Hepatocyte (in vitro differentiated cells): ENCODE data around the gene BATF2. TPM values are rescaled to one million over a fixed set of nuclear protein-coding genes. Genes with fewer than 3 reads are reported as not detected.
"Not testable (repeated sequence)": the region's sequence is repeated elsewhere in the genome, so short reads cannot be mapped to it uniquely, and the experiment has no call there.

ENCODE experiments used
- DNase-seq: peaks from one replicate; pipeline ENCODE4 v3.0.0-alpha.2; 2016; ENCODE audit warnings: low spot score
- H2AFZ ChIP-seq: fragments of 200-600 bp; sonication (generic); 2 replicates; pipeline ENCODE4 v1.6.0; 2016; ENCODE audit warnings: antibody characterized with exemption, mild to moderate bottlenecking
- H3K27ac ChIP-seq: fragments of 200-600 bp; sonication (generic); 2 replicates; pipeline ENCODE4 v1.5.1; 2016; ENCODE audit warnings: mild to moderate bottlenecking
- H3K27me3 ChIP-seq: fragments of 200-600 bp; sonication (generic); 2 replicates; pipeline ENCODE4 v1.6.1; 2016
- H3K36me3 ChIP-seq: fragments of 200-600 bp; sonication (generic); replicated peaks from 2 replicates; pipeline ENCODE4 v1.5.1; 2016; ENCODE audit warnings: low read depth; ENCODE audit not compliant: insufficient read depth
- H3K4me1 ChIP-seq: fragments of 200-600 bp; sonication (generic); 2 replicates; pipeline ENCODE4 v1.5.1; 2016; ENCODE audit warnings: mild to moderate bottlenecking, moderate library complexity; ENCODE audit not compliant: insufficient read depth
- H3K4me2 ChIP-seq: fragments of 200-600 bp; sonication (generic); 2 replicates; pipeline ENCODE4 v1.6.0; 2016
- H3K4me3 ChIP-seq: fragments of 200-600 bp; sonication (generic); 2 replicates; pipeline ENCODE4 v1.5.1; 2016; ENCODE audit warnings: mild to moderate bottlenecking
- H3K79me2 ChIP-seq: fragments of 200-600 bp; sonication (generic); 2 replicates; pipeline ENCODE4 v1.6.0; 2017; ENCODE audit warnings: mild to moderate bottlenecking
- H3K9me2 ChIP-seq: fragments of 200-600 bp; sonication (generic); replicated peaks from 2 replicates; pipeline ENCODE4 v1.6.0; 2017; ENCODE audit warnings: mild to moderate bottlenecking; ENCODE audit not compliant: insufficient read depth
- H3K9me3 ChIP-seq: fragments of 200-600 bp; sonication (generic); 2 replicates; pipeline ENCODE4 v1.5.1; 2016; ENCODE audit warnings: low read depth, mild to moderate bottlenecking
- H4K20me1 ChIP-seq: fragments of 200-600 bp; sonication (generic); 2 replicates; pipeline ENCODE4 v1.6.0; 2016; ENCODE audit warnings: mild to moderate bottlenecking; ENCODE audit not compliant: insufficient read depth, poor library complexity, severe bottlenecking
- EZH2 ChIP-seq: fragments of 200-600 bp; sonication (generic); IDR thresholded peaks from 2 replicates; pipeline ENCODE4 v1.6.1; 2016; ENCODE audit warnings: antibody characterized with exemption, mild to moderate bottlenecking, borderline replicate concordance
- EZH2phosphoT487 ChIP-seq: fragments of 200-600 bp; sonication (generic); IDR thresholded peaks from one replicate; pipeline ENCODE4 v1.6.1; 2018; ENCODE audit warnings: antibody characterized with exemption, mild to moderate bottlenecking, low read depth, moderate library complexity; ENCODE audit not compliant: unreplicated experiment, severe bottlenecking
- WGBS: methylation state at CpG from one replicate; pipeline ENCODE4 v1.1.6; 2016; ENCODE audit warnings: low lambda C conversion rate; ENCODE audit errors: missing lambda C conversion rate; 5-methylcytosine and 5-hydroxymethylcytosine counted together
- polyA plus RNA-seq: library from polyadenylated mRNA; unstranded; fragments of >200 nt; fragmentation: Nextera tagmentation; extraction: Ambion mirVana; gene quantifications from 2 replicates; pipeline ENCODE4 v1.2.1, GENCODE V29; 2016
- total RNA-seq: library from RNA; depleted of rRNA; stranded (reverse); fragments of >200 nt; gene quantifications from 2 replicates; pipeline ENCODE4 v1.2.3, GENCODE V29; 2014
- TF ChIP-seq, protein P1 (sequence below): fragments of 200-600 bp; sonication (generic); IDR thresholded peaks from 2 replicates; pipeline ENCODE4 v1.5.1; 2016; ENCODE audit warnings: antibody characterized with exemption, mild to moderate bottlenecking; ENCODE audit not compliant: poor library complexity

Gene BATF2
- total and polyA plus RNA-seq, 2 experiments from 2014 or later: 1.9 to 2.6 TPM

DNA sequence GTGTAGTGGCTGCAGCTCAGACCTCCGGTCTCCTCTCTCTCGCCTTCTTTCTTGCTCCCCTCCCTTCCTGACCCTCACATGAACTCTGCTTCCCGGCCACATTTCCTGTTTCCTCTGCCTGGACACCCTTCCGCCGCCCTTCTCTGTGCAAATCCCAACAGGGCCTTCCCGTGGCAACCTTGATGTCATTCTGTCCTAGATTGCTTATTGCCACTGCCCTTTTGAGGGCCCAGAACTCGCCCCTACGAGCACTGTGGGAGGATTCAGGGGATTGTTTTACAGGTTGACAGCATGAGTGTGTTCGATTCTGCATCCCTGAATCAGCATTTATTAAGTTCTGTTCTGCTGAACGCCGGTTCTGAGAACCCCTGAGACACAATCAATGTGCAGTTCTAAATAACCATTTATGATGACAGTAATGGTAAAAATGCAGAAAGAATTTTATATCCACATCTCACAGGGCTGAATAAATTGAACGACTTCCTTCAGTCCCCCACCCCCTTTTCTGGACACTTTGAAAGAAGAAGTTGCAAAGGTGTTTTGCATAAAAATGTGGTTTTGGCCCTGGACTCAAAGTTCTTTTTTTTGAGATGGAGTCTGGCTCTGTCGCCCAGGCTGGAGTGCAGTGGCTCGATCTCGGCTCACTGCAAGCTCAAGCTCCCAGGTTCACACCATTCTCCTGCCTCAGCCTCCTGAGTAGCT lies 6.4 kb downstream of the BATF2 start:
- Histone ChIP-seq H3K79me2 (no peaks in the 10 kb centered on the region), H2AFZ (no peak overlapping the region), H4K20me1 (no peaks in the 10 kb centered on the region), H3K27ac (no peak overlapping the region), H3K4me1 (no peaks in the 10 kb centered on the region), H3K36me3 (no peaks in the 10 kb centered on the region), H3K9me2 (no peaks in the 10 kb centered on the region), H3K27me3 (no peaks in the 10 kb centered on the region), H3K9me3 (no peaks in the 10 kb centered on the region), H3K4me2 (no peak overlapping the region), H3K4me3 (no peak overlapping the region)
- DNase-seq: no peak
- 65% methylated on average over 15 of the region's 15 CpGs for WGBS
- TF ChIP-seq EZH2phosphoT487 (no peak), EZH2 (no peak)
- TF ChIP-seq, protein P1, sequence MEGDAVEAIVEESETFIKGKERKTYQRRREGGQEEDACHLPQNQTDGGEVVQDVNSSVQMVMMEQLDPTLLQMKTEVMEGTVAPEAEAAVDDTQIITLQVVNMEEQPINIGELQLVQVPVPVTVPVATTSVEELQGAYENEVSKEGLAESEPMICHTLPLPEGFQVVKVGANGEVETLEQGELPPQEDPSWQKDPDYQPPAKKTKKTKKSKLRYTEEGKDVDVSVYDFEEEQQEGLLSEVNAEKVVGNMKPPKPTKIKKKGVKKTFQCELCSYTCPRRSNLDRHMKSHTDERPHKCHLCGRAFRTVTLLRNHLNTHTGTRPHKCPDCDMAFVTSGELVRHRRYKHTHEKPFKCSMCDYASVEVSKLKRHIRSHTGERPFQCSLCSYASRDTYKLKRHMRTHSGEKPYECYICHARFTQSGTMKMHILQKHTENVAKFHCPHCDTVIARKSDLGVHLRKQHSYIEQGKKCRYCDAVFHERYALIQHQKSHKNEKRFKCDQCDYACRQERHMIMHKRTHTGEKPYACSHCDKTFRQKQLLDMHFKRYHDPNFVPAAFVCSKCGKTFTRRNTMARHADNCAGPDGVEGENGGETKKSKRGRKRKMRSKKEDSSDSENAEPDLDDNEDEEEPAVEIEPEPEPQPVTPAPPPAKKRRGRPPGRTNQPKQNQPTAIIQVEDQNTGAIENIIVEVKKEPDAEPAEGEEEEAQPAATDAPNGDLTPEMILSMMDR: no peak

DNA sequence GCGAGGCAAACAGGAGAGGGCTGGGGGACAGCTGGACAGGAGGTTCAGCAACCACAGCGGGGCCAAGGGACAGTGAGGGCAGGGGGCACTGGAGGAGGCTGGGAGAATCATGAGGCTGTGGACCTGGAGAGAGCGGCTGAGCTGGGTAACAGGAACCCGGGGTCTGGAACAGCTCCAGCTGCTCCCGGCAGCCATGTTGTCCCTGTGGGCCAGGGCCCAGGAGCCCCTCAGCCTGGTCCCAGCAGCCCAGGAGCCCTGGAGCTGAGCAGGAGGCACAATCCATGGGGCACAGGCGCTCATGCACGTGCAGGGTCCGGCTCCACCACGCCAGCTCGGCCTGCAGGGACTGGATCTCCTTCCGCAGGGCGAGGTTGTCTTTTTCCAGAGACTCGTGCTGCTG lies 7.4 kb downstream of the BATF2 start:
- Histone ChIP-seq H3K9me2 (no peaks in the 10 kb centered on the region), H3K4me3 (no peak overlapping the region), H3K4me1 (no peaks in the 10 kb centered on the region), H3K27ac (no peak overlapping the region), H3K4me2 (no peak overlapping the region), H3K27me3 (no peaks in the 10 kb centered on the region), H4K20me1 (no peaks in the 10 kb centered on the region), H3K79me2 (no peaks in the 10 kb centered on the region), H2AFZ (no peak overlapping the region), H3K36me3 (no peaks in the 10 kb centered on the region), H3K9me3 (no peaks in the 10 kb centered on the region)
- 91% methylated on average over 12 of the region's 13 CpGs for WGBS
- TF ChIP-seq EZH2phosphoT487 (no peak), EZH2 (no peak)
- TF ChIP-seq, protein P1: no peak
- DNase-seq: no peak

DNA sequence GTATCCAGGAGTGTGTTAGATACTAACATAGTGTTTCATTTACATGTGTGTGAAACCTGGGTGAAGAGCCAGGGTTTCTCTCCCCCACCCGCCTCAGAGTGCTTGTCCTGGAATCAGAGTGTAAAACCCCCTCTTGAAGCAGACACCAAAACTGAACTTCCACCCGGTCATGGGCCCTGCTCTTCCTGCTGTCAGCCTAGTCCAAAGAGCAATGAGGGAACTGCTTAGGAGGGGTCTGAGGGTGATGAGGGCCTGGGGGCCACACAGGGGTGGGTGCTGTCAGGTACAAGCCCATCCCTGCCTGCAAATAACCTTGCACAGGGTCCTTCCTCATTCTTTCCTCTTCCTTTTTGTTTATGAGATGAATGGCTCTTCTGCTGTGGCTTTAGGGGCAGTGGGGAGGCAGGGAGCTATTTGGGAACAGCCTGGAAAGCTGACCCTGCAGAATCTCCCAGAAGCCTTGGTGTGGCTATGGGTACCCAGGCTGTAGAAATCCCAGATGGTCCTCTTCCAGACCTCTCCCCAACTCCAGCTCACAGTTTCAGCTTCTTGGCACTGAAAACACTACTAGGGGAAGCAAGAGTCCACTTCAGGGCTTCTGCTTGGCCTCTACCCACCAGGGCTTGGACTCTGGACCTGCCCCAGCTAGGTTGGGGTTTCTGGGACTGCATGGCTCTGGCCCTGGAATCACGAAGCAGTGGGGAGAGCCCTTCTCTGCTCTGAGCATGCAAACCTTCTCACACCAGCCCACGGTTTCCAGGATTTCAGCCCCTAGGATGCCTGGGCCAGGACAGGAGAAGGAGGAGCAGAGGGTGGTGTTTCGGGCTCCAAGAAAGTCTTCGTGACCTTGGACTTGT lies 8.5 kb downstream of the BATF2 start:
- H3K79me2 ChIP-seq: no peaks in the 10 kb centered on the region
- no peak overlapping the region for H2AFZ ChIP-seq
- no peak for DNase-seq
- no peaks in the 10 kb centered on the region for H3K36me3 ChIP-seq
- H3K4me2 ChIP-seq: no peak overlapping the region
- no peak for TF ChIP-seq EZH2phosphoT487
- TF ChIP-seq, protein P1: no peak
- TF ChIP-seq EZH2: no peak
- H3K4me3 ChIP-seq: no peak overlapping the region
- no peak overlapping the region for H3K27ac ChIP-seq
- no peaks in the 10 kb centered on the region for H3K4me1 ChIP-seq
- H3K9me3 ChIP-seq: no peaks in the 10 kb centered on the region
- 78% methylated on average over 6 of the region's 6 CpGs for WGBS
- no peaks in the 10 kb centered on the region for H4K20me1 ChIP-seq
- no peaks in the 10 kb centered on the region for H3K27me3 ChIP-seq
- H3K9me2 ChIP-seq: no peaks in the 10 kb centered on the region

DNA sequence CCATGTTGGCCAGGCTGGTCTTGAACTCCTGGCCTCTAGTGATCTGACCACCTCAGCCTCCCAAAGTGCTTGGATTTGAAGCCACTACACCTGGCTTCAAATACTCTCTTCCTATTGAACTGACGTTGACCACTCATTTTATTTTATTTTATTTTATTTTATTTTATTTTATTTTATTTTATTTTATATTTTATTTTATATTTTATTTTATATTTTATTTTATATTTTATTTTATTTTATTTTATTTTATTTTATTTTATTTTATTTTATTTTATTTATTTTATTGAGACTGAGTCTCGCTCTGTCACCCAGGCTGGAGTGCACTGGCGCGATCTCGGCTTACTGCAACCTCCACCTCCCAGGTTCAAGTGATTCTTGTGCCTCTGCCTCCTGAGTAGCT lies 13.4 kb downstream of the BATF2 start:
- not testable (repeated sequence) for H3K4me2 ChIP-seq, H3K9me2 ChIP-seq, H3K36me3 ChIP-seq, H4K20me1 ChIP-seq, H3K27me3 ChIP-seq, H3K27ac ChIP-seq, H3K4me3 ChIP-seq, H3K79me2 ChIP-seq, H3K4me1 ChIP-seq, H3K9me3 ChIP-seq, H2AFZ ChIP-seq, DNase-seq
- 73% methylated on average over 4 of the region's 5 CpGs for WGBS
